Measurements from ENCODE around the gene ERF. TPM values are rescaled to one million over a fixed set of nuclear protein-coding genes. Genes with fewer than 3 reads are reported as not detected.
"Not testable (repeated sequence)": the region's sequence is repeated elsewhere in the genome, so short reads cannot be mapped to it uniquely, and the experiment has no call there.

ERF gene
- total RNA-seq, 1 donor: 31.8 TPM

DNA sequence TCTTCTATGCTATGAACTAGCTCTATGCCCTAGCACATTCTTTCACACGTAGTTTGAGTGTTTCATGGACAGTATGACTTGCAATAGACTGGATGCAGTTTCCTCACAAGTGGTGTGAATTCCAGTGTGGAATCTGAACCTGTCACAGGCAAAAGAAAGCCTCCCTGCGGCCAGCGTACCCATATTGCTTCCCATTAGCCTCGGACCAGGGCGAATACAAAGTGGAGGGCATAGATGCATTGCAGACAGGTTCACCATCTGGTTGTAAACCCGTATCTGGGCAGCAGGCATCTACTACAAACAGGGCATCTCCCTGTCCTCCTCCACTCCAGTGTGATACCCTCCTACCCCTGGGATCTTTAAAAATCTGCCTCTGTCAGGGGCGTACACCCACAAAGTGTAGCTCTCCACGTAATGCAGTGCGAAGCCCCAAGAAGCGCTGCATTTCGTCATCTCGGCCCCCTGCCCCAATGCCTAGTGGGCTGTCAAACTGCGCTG lies 12.8 kb upstream of the ERF start:
- peaks cover 32% of the 10 kb centered on the region for H3K79me2 ChIP-seq (ENCODE audit: insufficient read depth, low read length)
- H2AFZ ChIP-seq (ENCODE audit: low read length): peak overlapping the region; percentile 99
- H3K4me1 ChIP-seq (ENCODE audit: insufficient read depth, low read length): peaks cover 28% of the 10 kb centered on the region
- H4K20me1 ChIP-seq (ENCODE audit: insufficient read depth, low read length): peaks cover 2% of the 10 kb centered on the region
- no peaks in the 10 kb centered on the region for H3K27me3 ChIP-seq (ENCODE audit: insufficient read depth, low read length)
- H3K36me3 ChIP-seq (ENCODE audit: insufficient read depth, low read length): peaks cover 5% of the 10 kb centered on the region
- peak overlapping the region; percentile 100 for H3K27ac ChIP-seq (ENCODE audit: low read depth, low read length)
- H3K4me3 ChIP-seq (ENCODE audit: insufficient read depth, low read length): peak overlapping the region; percentile 92
- no peaks in the 10 kb centered on the region for H3K9me3 ChIP-seq (ENCODE audit: low read depth, low read length)
- no peak for TF ChIP-seq CTCF (IDR thresholded peaks at IDR 0.05; ENCODE audit: extremely low read depth, low read depth, low read length)
- no peak for DNase-seq (ENCODE audit: insufficient read length, low spot score, missing footprints)
- peak overlapping the region; percentile 99 for H3K4me2 ChIP-seq (ENCODE audit: insufficient read depth, low read length)

- H4K20me1 ChIP-seq (ENCODE audit: insufficient read depth, low read length); H3K4me3 ChIP-seq (ENCODE audit: insufficient read depth, low read length); H3K27ac ChIP-seq (ENCODE audit: low read depth, low read length); DNase-seq (ENCODE audit: insufficient read length, low spot score, missing footprints); H3K9me3 ChIP-seq (ENCODE audit: low read depth, low read length); H3K36me3 ChIP-seq (ENCODE audit: insufficient read depth, low read length); H3K27me3 ChIP-seq (ENCODE audit: insufficient read depth, low read length): not testable (repeated sequence)
- Histone ChIP-seq H3K4me1 (ENCODE audit: insufficient read depth, low read length) (peaks cover 28% of the 10 kb centered on the region), H2AFZ (ENCODE audit: low read length) (peak overlapping the region; percentile 99), H3K79me2 (ENCODE audit: insufficient read depth, low read length) (peaks cover 26% of the 10 kb centered on the region), H3K4me2 (ENCODE audit: insufficient read depth, low read length) (peak overlapping the region; percentile 99)
These were observed 12.1 kb upstream of the ERF start for GRCh38 chr19:42266928-42267603.

DNA sequence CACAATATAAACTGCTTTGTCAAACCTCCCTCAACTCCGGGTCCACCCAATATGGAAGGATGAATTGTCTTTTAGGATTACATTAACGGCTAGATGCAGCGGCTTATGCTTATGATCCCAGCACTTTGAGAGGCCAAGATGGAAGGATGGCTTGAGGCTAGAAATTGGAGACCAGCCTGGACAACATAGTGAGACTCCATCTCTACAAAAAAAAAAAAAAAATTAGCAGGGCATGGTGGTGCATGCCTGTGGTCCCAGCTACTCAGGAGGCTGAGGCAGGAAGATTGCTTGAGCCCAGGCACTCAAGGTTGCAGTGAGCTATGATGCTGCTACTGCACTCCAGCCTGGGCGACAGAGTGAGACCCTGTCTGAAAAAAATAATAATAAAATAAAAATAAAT lies 11.2 kb upstream of the ERF start:
- peaks cover 16% of the 10 kb centered on the region for H3K79me2 ChIP-seq (ENCODE audit: insufficient read depth, low read length)
- H3K9me3 ChIP-seq (ENCODE audit: low read depth, low read length); H3K27ac ChIP-seq (ENCODE audit: low read depth, low read length); H3K4me2 ChIP-seq (ENCODE audit: insufficient read depth, low read length); H3K27me3 ChIP-seq (ENCODE audit: insufficient read depth, low read length); H3K36me3 ChIP-seq (ENCODE audit: insufficient read depth, low read length); H4K20me1 ChIP-seq (ENCODE audit: insufficient read depth, low read length); H2AFZ ChIP-seq (ENCODE audit: low read length); DNase-seq (ENCODE audit: insufficient read length, low spot score, missing footprints); H3K4me3 ChIP-seq (ENCODE audit: insufficient read depth, low read length): not testable (repeated sequence)
- peaks cover 23% of the 10 kb centered on the region for H3K4me1 ChIP-seq (ENCODE audit: insufficient read depth, low read length)

DNA sequence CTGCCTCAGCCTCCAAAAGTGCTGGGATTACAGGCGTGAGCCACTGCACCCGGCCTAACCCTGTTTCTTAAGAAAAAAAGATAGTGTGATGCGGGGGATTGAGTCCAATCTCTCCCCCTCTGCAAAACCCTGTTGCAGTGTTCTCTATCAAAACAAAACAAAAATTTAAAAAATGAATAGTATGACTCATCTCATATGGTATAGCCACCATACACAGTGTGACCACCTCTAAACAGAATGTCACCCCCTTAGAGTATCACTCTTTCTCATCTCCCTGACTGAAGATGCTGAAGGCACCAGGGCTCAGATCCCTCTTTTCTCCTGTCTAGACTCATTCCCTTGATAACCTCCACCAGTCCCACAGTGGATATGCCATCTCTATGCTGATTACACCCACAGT lies 6.8 kb upstream of the ERF start:
- Histone ChIP-seq H3K4me1 (ENCODE audit: insufficient read depth, low read length) (no peaks in the 10 kb centered on the region), H4K20me1 (ENCODE audit: insufficient read depth, low read length) (no peaks in the 10 kb centered on the region), H3K27me3 (ENCODE audit: insufficient read depth, low read length) (no peaks in the 10 kb centered on the region), H3K79me2 (ENCODE audit: insufficient read depth, low read length) (no peaks in the 10 kb centered on the region), H3K9me3 (ENCODE audit: low read depth, low read length) (no peaks in the 10 kb centered on the region), H3K27ac (ENCODE audit: low read depth, low read length) (no peak overlapping the region), H2AFZ (ENCODE audit: low read length) (no peak overlapping the region), H3K4me3 (ENCODE audit: insufficient read depth, low read length) (no peak overlapping the region), H3K36me3 (ENCODE audit: insufficient read depth, low read length) (no peaks in the 10 kb centered on the region), H3K4me2 (ENCODE audit: insufficient read depth, low read length) (no peak overlapping the region)
- DNase-seq (ENCODE audit: insufficient read length, low spot score, missing footprints): no peak
- no peak for TF ChIP-seq CTCF (IDR thresholded peaks at IDR 0.05; ENCODE audit: extremely low read depth, low read depth, low read length)

- not testable (repeated sequence) for H2AFZ ChIP-seq (ENCODE audit: low read length); H3K9me3 ChIP-seq (ENCODE audit: low read depth, low read length); H4K20me1 ChIP-seq (ENCODE audit: insufficient read depth, low read length); H3K27ac ChIP-seq (ENCODE audit: low read depth, low read length); H3K36me3 ChIP-seq (ENCODE audit: insufficient read depth, low read length); H3K4me2 ChIP-seq (ENCODE audit: insufficient read depth, low read length); H3K4me3 ChIP-seq (ENCODE audit: insufficient read depth, low read length); H3K27me3 ChIP-seq (ENCODE audit: insufficient read depth, low read length); DNase-seq (ENCODE audit: insufficient read length, low spot score, missing footprints)
- H3K4me1 ChIP-seq (ENCODE audit: insufficient read depth, low read length): peaks cover 13% of the 10 kb centered on the region
- H3K79me2 ChIP-seq (ENCODE audit: insufficient read depth, low read length): peaks cover 18% of the 10 kb centered on the region
These were observed 2.9 kb upstream of the ERF start for GRCh38 chr19:42257842-42258241.
